OCI-LY7 (cell line): ENCODE results near the gene PCDHGA1. TPM values are rescaled to one million over a fixed set of nuclear protein-coding genes. Genes with fewer than 3 reads are reported as not detected.
"Not testable (repeated sequence)": the region's sequence is repeated elsewhere in the genome, so short reads cannot be mapped to it uniquely, and the experiment has no call there.

ENCODE experiments used
- BruUV-seq: library from RNA; stranded (reverse); fragments of 400-500 nt; replicated peaks from 2 replicates; lab custom pipeline; 2021; lab: Mats Ljungman, UMichigan
- CTCF ChIA-PET: fragments of 300-600 bp; sonication (Branson Sonifier 250); formaldehyde crosslinking; loops from one replicate; lab custom pipeline; 2022; ENCODE audit warnings: antibody characterized with exemption; ENCODE audit not compliant: unreplicated experiment; lab: Charles Lee
- POLR2A ChIA-PET: fragments of 300-600 bp; sonication (Branson Sonifier 250); formaldehyde crosslinking; loops from one replicate; lab custom pipeline; 2022; ENCODE audit warnings: antibody characterized with exemption; lab: Charles Lee
- DNase-seq: peaks from one replicate; pipeline ENCODE4 v3.0.0-alpha.2; 2015; ENCODE audit warnings: low spot score
- H2AFZ ChIP-seq: fragments of 200-600 bp; sonication (generic), shearing (Covaris generic); 2 replicates; pipeline ENCODE4 v1.6.1; 2014; ENCODE audit warnings: mild to moderate bottlenecking, antibody characterized with exemption, low read length, moderate library complexity
- H3K27ac ChIP-seq: fragments of 200-600 bp; sonication (generic); 2 replicates; pipeline ENCODE4 v1.5.1; 2014; ENCODE audit warnings: mixed run types, low read depth, mild to moderate bottlenecking, moderate library complexity, low read length, inconsistent platforms; ENCODE audit not compliant: poor library complexity, severe bottlenecking
- H3K36me3 ChIP-seq: fragments of 200-600 bp; sonication (generic); 2 replicates; pipeline ENCODE4 v1.6.1; 2014; ENCODE audit warnings: mild to moderate bottlenecking, antibody characterized with exemption, low read length, moderate library complexity, mixed read lengths; ENCODE audit not compliant: insufficient read depth
- H3K4me1 ChIP-seq: fragments of 200-600 bp; sonication (generic); 2 replicates; pipeline ENCODE4 v1.5.1; 2014; ENCODE audit warnings: mild to moderate bottlenecking, low read length; ENCODE audit not compliant: insufficient read depth, poor library complexity, severe bottlenecking
- H3K4me2 ChIP-seq: fragments of 200-600 bp; sonication (generic); 2 replicates; pipeline ENCODE4 v1.6.1; 2014; ENCODE audit warnings: mild to moderate bottlenecking, low read length
- H3K4me3 ChIP-seq: fragments of 200-600 bp; sonication (generic); 2 replicates; pipeline ENCODE4 v1.5.1; 2014; ENCODE audit warnings: mild to moderate bottlenecking, low read depth, low read length; ENCODE audit not compliant: poor library complexity, severe bottlenecking
- H3K79me2 ChIP-seq: fragments of 200-600 bp; sonication (generic); 2 replicates; pipeline ENCODE4 v1.6.1; 2016; ENCODE audit warnings: low read depth, mild to moderate bottlenecking, low read length, moderate library complexity, mixed read lengths; ENCODE audit not compliant: insufficient read depth
- H3K9me2 ChIP-seq: fragments of 200-600 bp; sonication (generic); 2 replicates; pipeline ENCODE4 v1.6.1; 2016; ENCODE audit warnings: mild to moderate bottlenecking, low read length, mixed read lengths; ENCODE audit not compliant: insufficient read depth
- H3K9me3 ChIP-seq: fragments of 200-600 bp; sonication (generic); 2 replicates; pipeline ENCODE4 v1.6.1; 2014; ENCODE audit warnings: mild to moderate bottlenecking, mixed run types, low read length, mixed read lengths
- H4K20me1 ChIP-seq: fragments of 200-600 bp; sonication (generic); 2 replicates; pipeline ENCODE4 v1.6.1; 2014; ENCODE audit warnings: mild to moderate bottlenecking, antibody characterized with exemption, low read length, moderate library complexity, mixed read lengths; ENCODE audit not compliant: insufficient read depth
- CTCF ChIP-seq: fragments of 200-600 bp; sonication (generic); conservative IDR thresholded peaks from 2 replicates; pipeline ENCODE4 v1.5.1; 2014; ENCODE audit warnings: mild to moderate bottlenecking, antibody characterized with exemption, low read length, moderate library complexity, mixed read lengths
- EZH2phosphoT487 ChIP-seq: fragments of 200-600 bp; sonication (generic); IDR thresholded peaks from 2 replicates; pipeline ENCODE4 v1.6.1; 2018; ENCODE audit warnings: low read depth, borderline replicate concordance, mild to moderate bottlenecking, mixed run types, antibody characterized with exemption, low read length, moderate library complexity, mixed read lengths
- intact Hi-C: fragments of 100-400 bp; cut with micrococcal nuclease; formaldehyde crosslinking; loops from one replicate; pipeline ENCODE4 v1.10.0; 2022; ENCODE audit not compliant: unreplicated experiment
- total RNA-seq, 2 experiments: library from RNA; depleted of rRNA in 1 of 2; stranded (reverse); fragments of >200 nt in 1 of 2; shearing (Covaris generic) in 1 of 2; gene quantifications; 2 replicates each; pipeline ENCODE4 v1.2.3, GENCODE V29; 2014 to 2022

PCDHGA1 gene
- total RNA-seq, 2 experiments from 2014 or later, result 1.3 to 1.9 TPM

- peak; percentile 70 for DNase-seq
- CTCF ChIA-PET, result no interaction called here
- Histone ChIP-seq H3K27ac (no peak overlapping the region), H2AFZ (peak overlapping the region; percentile 64; the same call in 1 of the 2 replicates), H3K4me2 (peak overlapping the region; percentile 66), H3K36me3 (no peaks in the 10 kb centered on the region), H4K20me1 (no peaks in the 10 kb centered on the region), H3K79me2 (peaks cover 5% of the 10 kb centered on the region; the same call in 1 of the 2 replicates), H3K4me3 (peak overlapping the region; percentile 59), H3K9me3 (peaks cover 7% of the 10 kb centered on the region; the same call in 1 of the 2 replicates), H3K4me1 (peaks cover 18% of the 10 kb centered on the region), H3K9me2 (no peaks in the 10 kb centered on the region)
- TSS peak; percentile 38 for BruUV-seq
- POLR2A ChIA-PET, result interaction anchor here (0.6 to 1.5 kb wide), 6 partner anchors 11 to 1437 kb away, joined by 3 to 5 read pairs (median 4); no protein-coding TSS in a partner anchor
- intact Hi-C loops, result loop anchor here (10.0 kb wide), 1 partner anchor 779 kb away; the partner anchor contains the start of gene NDFIP1
- TF ChIP-seq CTCF (peak; percentile 79), EZH2phosphoT487 (no peak)
Observed at GRCh38 chr5:141326088-141326854, 4.0 kb upstream of the PCDHGA1 start.

- TF ChIP-seq CTCF (no peak), EZH2phosphoT487 (no peak)
- no peaks in the 10 kb centered on the region for H3K9me2 ChIP-seq
- no TSS peak for BruUV-seq
- H3K79me2 ChIP-seq, result no peaks in the 10 kb centered on the region
- ChIA-PET CTCF (no interaction called here), POLR2A (interaction anchor here (0.9 to 3.7 kb wide), 3 partner anchors 8 to 205 kb away, joined by 3 to 29 read pairs (median 3); partner anchors contain the start of gene TAF7)
- H2AFZ ChIP-seq, result no peak overlapping the region
- DNase-seq, result no peak
- intact Hi-C loops, result loop anchor here (10.0 kb wide), 1 partner anchor 777 kb away; the partner anchor contains the start of gene NDFIP1
- no peak overlapping the region for H3K4me3 ChIP-seq
- H3K4me2 ChIP-seq, result no peak overlapping the region
- H4K20me1 ChIP-seq, result no peaks in the 10 kb centered on the region
- H3K27ac ChIP-seq, result no peak overlapping the region
- H3K4me1 ChIP-seq, result peaks cover 5% of the 10 kb centered on the region
- no peaks in the 10 kb centered on the region for H3K36me3 ChIP-seq
- H3K9me3 ChIP-seq, result no peaks in the 10 kb centered on the region
Observed at GRCh38 chr5:141328231-141328630, 2.1 kb upstream of the PCDHGA1 start.

- H3K9me2 ChIP-seq, H4K20me1 ChIP-seq, H3K27ac ChIP-seq, H3K4me2 ChIP-seq, H2AFZ ChIP-seq, H3K36me3 ChIP-seq, BruUV-seq, CTCF ChIA-PET, intact Hi-C loops, DNase-seq, POLR2A ChIA-PET, H3K4me1 ChIP-seq, H3K79me2 ChIP-seq, H3K4me3 ChIP-seq, H3K9me3 ChIP-seq: not testable (repeated sequence)
Observed at GRCh38 chr5:141332571-141332970, 2.3 kb downstream of the PCDHGA1 start.
